HG02623 (cell line): ENCODE results near the gene NFILZ.

Source experiments
- ATAC-seq: cut with Tn5 transposase; IDR thresholded peaks from one replicate; pipeline ENCODE4 v1.9.1; 2021; ENCODE audit warnings: moderate library complexity; ENCODE audit not compliant: unreplicated experiment

Gene NFILZ

GRCh38 chr19:8629996-8630683 lies at the start of gene NFILZ:
NFILZ (plus strand) TSS chr19:8630633; CDS start chr19:8676766, 46,133 bp downstream.
- ATAC-seq = no peak

- no peak for ATAC-seq
These were observed 49.6 kb upstream of the NFILZ start for GRCh38 chr19:8580710-8581281.

GRCh38 chr19:8584965-8585893 lies 45.2 kb upstream of the NFILZ start:
- ATAC-seq = no peak

- no peak for ATAC-seq
These were observed 44.3 kb upstream of the NFILZ start for GRCh38 chr19:8585894-8586750.

- ATAC-seq = no peak
These were observed 41.2 kb upstream of the NFILZ start for GRCh38 chr19:8589177-8589714.

- ATAC-seq = no peak
These were observed 38.0 kb upstream of the NFILZ start for GRCh38 chr19:8592231-8593009.

- ATAC-seq = no peak
These were observed 36.5 kb upstream of the NFILZ start for GRCh38 chr19:8593931-8594330.

- ATAC-seq = no peak
These were observed 34.8 kb upstream of the NFILZ start for GRCh38 chr19:8595651-8596050.

- ATAC-seq = no peak
These were observed 34.3 kb upstream of the NFILZ start for GRCh38 chr19:8596168-8596567.

GRCh38 chr19:8600064-8600463 lies 30.4 kb upstream of the NFILZ start:
- no peak for ATAC-seq

GRCh38 chr19:8600816-8601215 lies 29.6 kb upstream of the NFILZ start:
- ATAC-seq = no peak

GRCh38 chr19:8601796-8602195 lies 28.6 kb upstream of the NFILZ start:
- ATAC-seq = no peak

- no peak for ATAC-seq
These were observed 24.9 kb upstream of the NFILZ start for GRCh38 chr19:8605514-8605913.

GRCh38 chr19:8607386-8607785 lies 23.0 kb upstream of the NFILZ start:
- no peak for ATAC-seq

GRCh38 chr19:8608941-8609278 lies 21.5 kb upstream of the NFILZ start:
- no peak for ATAC-seq

GRCh38 chr19:8609279-8610040 lies 21.0 kb upstream of the NFILZ start:
- ATAC-seq = no peak

GRCh38 chr19:8610041-8610935 lies 20.1 kb upstream of the NFILZ start, which contains the start of gene ADAMTS10:
ADAMTS10 (minus strand) TSS chr19:8610715; CDS start chr19:8605710, 5,005 bp downstream.
- no peak for ATAC-seq

- no peak for ATAC-seq
These were observed 19.5 kb upstream of the NFILZ start for GRCh38 chr19:8610936-8611300.
